ENCODE results near the gene SPATA1.

DNA sequence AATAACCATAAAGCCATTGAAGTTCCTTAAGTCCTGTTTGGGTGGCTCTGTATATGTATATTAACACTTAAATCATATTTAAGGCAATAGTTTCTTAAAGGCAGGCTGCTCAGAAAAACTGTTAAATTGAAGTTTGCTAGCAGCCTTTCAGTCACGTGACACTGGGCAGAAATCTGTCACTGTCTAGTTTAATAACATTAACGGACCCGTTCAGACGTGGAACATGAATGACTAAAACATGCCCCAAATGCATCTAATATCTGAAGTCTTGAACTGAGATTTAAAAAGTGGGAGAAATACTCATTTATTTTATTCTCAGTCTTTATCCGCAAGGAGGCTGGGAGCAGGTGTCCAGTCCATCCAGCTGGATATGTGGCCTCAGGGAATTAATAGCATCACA lies 3.3 kb upstream of the SPATA1 start:
- TF ChIP-seq ZNF274 (IDR thresholded peaks at IDR 0.05; ENCODE audit: low read depth, low read length), result no peak
- TF ChIP-seq YY1 (IDR thresholded peaks at IDR 0.05; ENCODE audit: insufficient read depth, insufficient read length), result no peak
